HCT116 (cell line): ENCODE data around the gene EIF4E2.

Source experiments
- EZH2phosphoT487 ChIP-seq: fragments of 200-600 bp; IDR thresholded peaks from 2 replicates; pipeline ENCODE4 v1.6.1; 2018; ENCODE audit warnings: antibody characterized with exemption, borderline replicate concordance
- POLR2A ChIP-seq: IDR thresholded peaks from 2 replicates; pipeline ENCODE4 v1.7.0; 2011; ENCODE audit warnings: borderline replicate concordance; ENCODE audit not compliant: insufficient read depth, insufficient read length; ENCODE audit errors: extremely low read depth
- RAD21 ChIP-seq: IDR thresholded peaks from 2 replicates; pipeline ENCODE4 v1.6.1; 2012; ENCODE audit warnings: low read depth, mild to moderate bottlenecking
- SP1 ChIP-seq: IDR thresholded peaks from 2 replicates; pipeline ENCODE4 v1.6.1; 2012; ENCODE audit warnings: low read depth
- ZNF274 ChIP-seq: fragments of 200-500 bp; sonication (Bioruptor generic); IDR thresholded peaks from 2 replicates; pipeline ENCODE4 v1.6.1; 2014; ENCODE audit warnings: mild to moderate bottlenecking, low read depth, low read length, inconsistent platforms
- TF ChIP-seq, protein P1 (sequence below), 3 experiments: fragments of 200-600 bp in 1 of 3; sonication (generic) in 1 of 3; IDR thresholded peaks in 2 of 3; conservative IDR thresholded peaks in 1 of 3; 2 replicates each; pipeline ENCODE4 v1.5.1; 2012 to 2017; ENCODE audit warnings: low read depth in 2 of 3, low read length in 2 of 3, antibody characterized with exemption in 1 of 3, borderline replicate concordance in 1 of 3, control low read depth in 1 of 3, mild to moderate bottlenecking in 1 of 3, mixed read lengths in 1 of 3, mixed run types in 1 of 3, moderate library complexity in 1 of 3; ENCODE audit not compliant: insufficient read depth in 1 of 3

DNA sequence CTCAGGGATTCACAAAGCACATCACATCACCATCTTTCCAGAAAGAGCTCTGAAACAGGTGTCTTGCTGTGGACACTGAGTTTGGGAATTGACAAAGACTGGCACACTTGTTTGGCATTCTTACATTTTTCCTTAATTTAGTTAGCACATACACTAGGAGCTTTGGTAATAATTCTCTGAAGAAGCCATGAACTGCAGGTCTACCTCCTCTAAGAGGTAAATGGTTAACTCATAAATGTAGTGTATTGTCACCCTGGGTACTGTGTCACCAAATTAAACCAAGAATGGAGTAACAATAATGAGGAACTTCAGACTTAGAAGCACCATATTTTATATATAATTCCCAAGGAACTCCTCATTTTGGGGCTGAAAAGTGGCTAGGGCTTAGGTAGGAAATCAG is 22.6 kb downstream of the EIF4E2 start:
- TF ChIP-seq ZNF274 (no peak), EZH2phosphoT487 (no peak), POLR2A (no peak), RAD21 (no peak), SP1 (no peak)
- TF ChIP-seq, protein P1, sequence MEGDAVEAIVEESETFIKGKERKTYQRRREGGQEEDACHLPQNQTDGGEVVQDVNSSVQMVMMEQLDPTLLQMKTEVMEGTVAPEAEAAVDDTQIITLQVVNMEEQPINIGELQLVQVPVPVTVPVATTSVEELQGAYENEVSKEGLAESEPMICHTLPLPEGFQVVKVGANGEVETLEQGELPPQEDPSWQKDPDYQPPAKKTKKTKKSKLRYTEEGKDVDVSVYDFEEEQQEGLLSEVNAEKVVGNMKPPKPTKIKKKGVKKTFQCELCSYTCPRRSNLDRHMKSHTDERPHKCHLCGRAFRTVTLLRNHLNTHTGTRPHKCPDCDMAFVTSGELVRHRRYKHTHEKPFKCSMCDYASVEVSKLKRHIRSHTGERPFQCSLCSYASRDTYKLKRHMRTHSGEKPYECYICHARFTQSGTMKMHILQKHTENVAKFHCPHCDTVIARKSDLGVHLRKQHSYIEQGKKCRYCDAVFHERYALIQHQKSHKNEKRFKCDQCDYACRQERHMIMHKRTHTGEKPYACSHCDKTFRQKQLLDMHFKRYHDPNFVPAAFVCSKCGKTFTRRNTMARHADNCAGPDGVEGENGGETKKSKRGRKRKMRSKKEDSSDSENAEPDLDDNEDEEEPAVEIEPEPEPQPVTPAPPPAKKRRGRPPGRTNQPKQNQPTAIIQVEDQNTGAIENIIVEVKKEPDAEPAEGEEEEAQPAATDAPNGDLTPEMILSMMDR (IDR thresholded peaks at IDR 0.05 in 2 of 3, conservative IDR thresholded peaks at IDR 0.05 in 1 of 3; ENCODE audit: borderline replicate concordance in 1 of 3, insufficient read depth in 1 of 3, low read depth in 2 of 3, low read length in 2 of 3): no peak
